ENCODE data around the gene CFI. TPM values are rescaled to one million over a fixed set of nuclear protein-coding genes. Genes with fewer than 3 reads are reported as not detected.

CFI gene
- total and polyA plus RNA-seq, 9 of the 15 experiments (the other 6 are each of a cell fraction or from before 2014, with no cell fraction given) = 0.30 to 8.4 (median 0.95) TPM

GRCh38 chr4:109750652-109751244 lies 51.1 kb downstream of the CFI start (continued):
- TF ChIP-seq GTF2A2 (tag; IDR thresholded peaks at IDR 0.05) (0 out of 2 replicates have a peak, but pooled peaks have one; percentile 25), ZNF592 (IDR thresholded peaks at IDR 0.05) (peak; percentile 86), SMAD3 (CRISPR knock-in tag; conservative IDR thresholded peaks at IDR 0.05) (0 out of 2 replicates have a peak, but pooled peaks have one; percentile 61), SP1 (CRISPR knock-in tag; IDR thresholded peaks at IDR 0.05) (no peak), SMARCA4 (IDR thresholded peaks at IDR 0.05) (0 out of 2 replicates have a peak, but pooled peaks have one; percentile 16), ZNF212 (CRISPR knock-in tag; IDR thresholded peaks at IDR 0.05) (no peak), MEF2D (tag; conservative IDR thresholded peaks at IDR 0.05; ENCODE audit: low read depth) (0 out of 2 replicates have a peak, but pooled peaks have one; percentile 55), GABPB1 (CRISPR knock-in tag; IDR thresholded peaks at IDR 0.05) (no peak), DDX20 (tag; IDR thresholded peaks at IDR 0.05; ENCODE audit: low read depth) (peak; percentile 68), CXXC5 (CRISPR knock-in tag; IDR thresholded peaks at IDR 0.05) (peak; percentile 63), ZNF780A (CRISPR knock-in tag; IDR thresholded peaks at IDR 0.05) (no peak), ZNF740 (CRISPR knock-in tag; IDR thresholded peaks at IDR 0.05) (no peak), ZNF740 (tag; IDR thresholded peaks at IDR 0.05) (peak in 1 of 2 experiments; percentile 53; a peak in 1 of 4 replicates), ZNF165 (CRISPR knock-in tag; IDR thresholded peaks at IDR 0.05; ENCODE audit: borderline replicate concordance) (no peak), BACH1 (tag; IDR thresholded peaks at IDR 0.05) (0 out of 2 replicates have a peak, but pooled peaks have one; percentile 64), HBP1 (CRISPR knock-in tag; IDR thresholded peaks at IDR 0.05) (no peak), PRDM10 (IDR thresholded peaks at IDR 0.05; ENCODE audit: partially characterized antibody) (peak; percentile 38), NONO (IDR thresholded peaks at IDR 0.05; ENCODE audit: low read depth in 2 of 2, low read length in 1 of 2) (no peak)

Measured in K562 (cell line).